Thymus (tissue), 11 donors: ENCODE results near the gene NUBP2. TPM values are rescaled to one million over a fixed set of nuclear protein-coding genes. Genes with fewer than 3 reads are reported as not detected.

Source experiments
- DNase-seq, 9 donors: peaks; one replicate each; pipeline ENCODE4 v3.0.0-alpha.2; 2013; ENCODE audit warnings: low spot score in 9 of 9, low read depth in 6 of 9, missing footprints in 1 of 9
- H3K27ac ChIP-seq, 2 donors: one replicate each; pipeline ENCODE4 v1.5.1; 2013; ENCODE audit warnings: control low read depth in 1 of 2, low read depth in 1 of 2, low read length in 1 of 2, mild to moderate bottlenecking in 1 of 2, moderate library complexity in 1 of 2
- H3K27me3 ChIP-seq, 2 donors: one replicate each; pipeline ENCODE4 v1.5.1; 2013; ENCODE audit warnings: low read length in 1 of 2; ENCODE audit not compliant: control insufficient read depth in 2 of 2, insufficient read depth in 1 of 2
- H3K36me3 ChIP-seq, 2 donors: one replicate each; pipeline ENCODE4 v1.5.1; 2013; ENCODE audit warnings: low read length in 1 of 2, mild to moderate bottlenecking in 1 of 2, moderate library complexity in 1 of 2; ENCODE audit not compliant: control insufficient read depth in 2 of 2, insufficient read depth in 2 of 2
- H3K4me1 ChIP-seq, 2 donors: one replicate each; pipeline ENCODE4 v1.5.1; 2013; ENCODE audit warnings: low read length in 2 of 2; ENCODE audit not compliant: control insufficient read depth in 2 of 2, insufficient read depth in 2 of 2
- H3K4me3 ChIP-seq, 2 donors: one replicate each; pipeline ENCODE4 v1.5.1; 2013; ENCODE audit warnings: low read length in 2 of 2, control low read depth in 1 of 2, mild to moderate bottlenecking in 1 of 2
- H3K9me3 ChIP-seq, 2 donors: one replicate each; pipeline ENCODE4 v1.5.1; 2013; ENCODE audit warnings: low read length in 1 of 2, mild to moderate bottlenecking in 1 of 2; ENCODE audit not compliant: control insufficient read depth in 2 of 2, insufficient read depth in 1 of 2
- WGBS: extraction: QIAGEN DNeasy Blood & Tissue Kit; methylation state at CpG from one replicate; pipeline ENCODE4 v1.1.7; 2013; 5-methylcytosine and 5-hydroxymethylcytosine counted together
- polyA plus RNA-seq: library from polyadenylated mRNA; stranded (reverse); fragments of 200-250 nt; gene quantifications from one replicate; pipeline ENCODE4 v1.2.3, GENCODE V29; 2013
- total RNA-seq: library from RNA; stranded (reverse); fragments of 120-200 nt; gene quantifications from one replicate; pipeline ENCODE4 v1.2.4, GENCODE V29; 2013
- donor health status: healthy.

Gene NUBP2
- total and polyA plus RNA-seq, 2 donors, result 73.9 to 80.6 TPM

- Histone ChIP-seq H3K27me3 (no peaks in the 10 kb centered on the region), H3K4me1 (no peaks in the 10 kb centered on the region), H3K9me3 (no peaks in the 10 kb centered on the region), H3K36me3 (peaks cover 58 to 63% of the 10 kb centered on the region in 2 donors), H3K4me3 (no peak overlapping the region), H3K27ac (no peak overlapping the region)
- no peak for DNase-seq
- WGBS, result 97% methylated on average over 14 of the region's 14 CpGs
Observed at GRCh38 chr16:1752853-1753252, 29.9 kb upstream of the NUBP2 start.

GRCh38 chr16:1754204-1754603, 28.6 kb upstream of the NUBP2 start:
- DNase-seq, result no peak
- WGBS, result 98% methylated on average over 12 of the region's 12 CpGs
- H3K9me3 ChIP-seq, result no peaks in the 10 kb centered on the region
- H3K4me1 ChIP-seq, result no peaks in the 10 kb centered on the region
- H3K27me3 ChIP-seq, result no peaks in the 10 kb centered on the region
- no peak overlapping the region for H3K4me3 ChIP-seq
- no peak overlapping the region for H3K27ac ChIP-seq
- H3K36me3 ChIP-seq, result peaks cover 53 to 60% of the 10 kb centered on the region in 2 donors

- H3K4me1 ChIP-seq, result no peaks in the 10 kb centered on the region
- H3K9me3 ChIP-seq, result no peaks in the 10 kb centered on the region
- DNase-seq, result no peak
- H3K4me3 ChIP-seq, result no peak overlapping the region
- no peaks in the 10 kb centered on the region for H3K27me3 ChIP-seq
- 98% methylated on average over 37 of the region's 37 CpGs for WGBS
- peaks cover 49 to 67% of the 10 kb centered on the region in 2 donors for H3K36me3 ChIP-seq
- H3K27ac ChIP-seq, result no peak overlapping the region
Observed at GRCh38 chr16:1757714-1758461, 24.9 kb upstream of the NUBP2 start.

GRCh38 chr16:1758923-1759322, 23.8 kb upstream of the NUBP2 start:
- Histone ChIP-seq H3K4me3 (no peak overlapping the region), H3K27ac (no peak overlapping the region), H3K27me3 (no peaks in the 10 kb centered on the region), H3K36me3 (peaks cover 50 to 71% of the 10 kb centered on the region in 2 donors), H3K4me1 (no peaks in the 10 kb centered on the region), H3K9me3 (no peaks in the 10 kb centered on the region)
- 97% methylated on average over 18 of the region's 18 CpGs for WGBS
- DNase-seq, result no peak

GRCh38 chr16:1759511-1759910, 23.2 kb upstream of the NUBP2 start:
- Histone ChIP-seq H3K36me3 (peaks cover 52 to 72% of the 10 kb centered on the region in 2 donors), H3K27me3 (no peaks in the 10 kb centered on the region), H3K4me1 (no peaks in the 10 kb centered on the region), H3K27ac (no peak overlapping the region), H3K4me3 (no peak overlapping the region), H3K9me3 (no peaks in the 10 kb centered on the region)
- WGBS, result 99% methylated on average over 21 of the region's 21 CpGs
- no peak for DNase-seq

- no peak overlapping the region for H3K4me3 ChIP-seq
- H3K9me3 ChIP-seq, result no peaks in the 10 kb centered on the region
- DNase-seq, result no peak
- H3K27ac ChIP-seq, result no peak overlapping the region
- 94% methylated on average over 15 of the region's 15 CpGs for WGBS
- peaks cover 59 to 80% of the 10 kb centered on the region in 2 donors for H3K36me3 ChIP-seq
- no peaks in the 10 kb centered on the region for H3K27me3 ChIP-seq
- H3K4me1 ChIP-seq, result no peaks in the 10 kb centered on the region
Observed at GRCh38 chr16:1760911-1761310, 21.8 kb upstream of the NUBP2 start.

- WGBS, result 98% methylated on average over 15 of the region's 15 CpGs
Observed at GRCh38 chr16:1761751-1762150, 21.0 kb upstream of the NUBP2 start.

GRCh38 chr16:1762196-1762878, 20.4 kb upstream of the NUBP2 start:
- no peaks in the 10 kb centered on the region for H3K27me3 ChIP-seq
- H3K27ac ChIP-seq, result no peak overlapping the region
- 98% methylated on average over 30 of the region's 30 CpGs for WGBS
- H3K9me3 ChIP-seq, result no peaks in the 10 kb centered on the region
- no peak overlapping the region for H3K4me3 ChIP-seq
- peaks cover 70 to 94% of the 10 kb centered on the region in 2 donors for H3K36me3 ChIP-seq
- H3K4me1 ChIP-seq, result no peaks in the 10 kb centered on the region
- no peak for DNase-seq

More at GRCh38 chr16:1761751-1762150, 21.0 kb upstream of the NUBP2 start:
- H3K27me3 ChIP-seq, result no peaks in the 10 kb centered on the region
- H3K27ac ChIP-seq, result no peak overlapping the region
- H3K9me3 ChIP-seq, result no peaks in the 10 kb centered on the region
- H3K4me1 ChIP-seq, result no peaks in the 10 kb centered on the region
- H3K4me3 ChIP-seq, result no peak overlapping the region
- no peak for DNase-seq
- H3K36me3 ChIP-seq, result peaks cover 64 to 88% of the 10 kb centered on the region in 2 donors

- DNase-seq, result no peak
Observed at GRCh38 chr16:1762879-1763520, 19.8 kb upstream of the NUBP2 start.

More at GRCh38 chr16:1762879-1763520, 19.8 kb upstream of the NUBP2 start:
- Histone ChIP-seq H3K4me3 (no peak overlapping the region), H3K27me3 (no peaks in the 10 kb centered on the region), H3K27ac (no peak overlapping the region), H3K36me3 (peaks cover 73 to 94% of the 10 kb centered on the region in 2 donors), H3K9me3 (no peaks in the 10 kb centered on the region), H3K4me1 (no peaks in the 10 kb centered on the region)
- 98% methylated on average over 24 of the region's 24 CpGs for WGBS
